ES-I3 (cell line): ENCODE measurements around the gene MRTFA.

ENCODE experiments used
- H3K36me3 ChIP-seq: 2 replicates; pipeline ENCODE4 v1.6.1; 2013; ENCODE audit warnings: mild to moderate bottlenecking, low read length, control low read depth, moderate library complexity; ENCODE audit not compliant: insufficient read depth
- H3K4me1 ChIP-seq: 2 replicates; pipeline ENCODE4 v1.6.1; 2013; ENCODE audit warnings: mild to moderate bottlenecking, control low read depth, low read length; ENCODE audit not compliant: insufficient read depth
- H3K9ac ChIP-seq: 2 replicates; pipeline ENCODE4 v1.6.1; 2013; ENCODE audit warnings: low read depth, mild to moderate bottlenecking, low read length, moderate library complexity
- H3K9me3 ChIP-seq: 2 replicates; pipeline ENCODE4 v1.6.1; 2013; ENCODE audit warnings: mild to moderate bottlenecking, low read length, moderate library complexity; ENCODE audit not compliant: control insufficient read depth, insufficient read depth

The MRTFA gene

GRCh38 chr22:40450616-40451015 is 185.9 kb downstream of the MRTFA start:
- Histone ChIP-seq H3K9ac (no peak overlapping the region), H3K36me3 (no peaks in the 10 kb centered on the region), H3K9me3 (no peaks in the 10 kb centered on the region), H3K4me1 (peaks cover 16% of the 10 kb centered on the region)

- no peaks in the 10 kb centered on the region for H3K9me3 ChIP-seq
- no peaks in the 10 kb centered on the region for H3K36me3 ChIP-seq
- no peak overlapping the region for H3K9ac ChIP-seq
- peaks cover 16% of the 10 kb centered on the region for H3K4me1 ChIP-seq
Measured at GRCh38 chr22:40449676-40450035, 186.9 kb downstream of the MRTFA start.

- Histone ChIP-seq H3K4me1 (peaks cover 11% of the 10 kb centered on the region), H3K9ac (no peak overlapping the region), H3K9me3 (no peaks in the 10 kb centered on the region), H3K36me3 (no peaks in the 10 kb centered on the region; the same call in 1 of the 2 replicates)
Measured at GRCh38 chr22:40446203-40446602, 190.3 kb downstream of the MRTFA start.

- no peaks in the 10 kb centered on the region for H3K4me1 ChIP-seq
- no peaks in the 10 kb centered on the region for H3K9me3 ChIP-seq
- no peak overlapping the region for H3K9ac ChIP-seq
- no peaks in the 10 kb centered on the region; the same call in 1 of the 2 replicates for H3K36me3 ChIP-seq
Measured at GRCh38 chr22:40444178-40444831, 192.2 kb downstream of the MRTFA start.

- H3K9me3 ChIP-seq: no peaks in the 10 kb centered on the region
- H3K9ac ChIP-seq: no peak overlapping the region
- H3K36me3 ChIP-seq: no peaks in the 10 kb centered on the region; the same call in 1 of the 2 replicates
Measured at GRCh38 chr22:40443732-40444131, 192.8 kb downstream of the MRTFA start.

GRCh38 chr22:40441761-40442390 is 194.6 kb downstream of the MRTFA start:
- no peak overlapping the region for H3K9ac ChIP-seq
- no peaks in the 10 kb centered on the region; the same call in 1 of the 2 replicates for H3K36me3 ChIP-seq
- H3K4me1 ChIP-seq: no peaks in the 10 kb centered on the region
- no peaks in the 10 kb centered on the region for H3K9me3 ChIP-seq

More at GRCh38 chr22:40443732-40444131, 192.8 kb downstream of the MRTFA start:
- no peaks in the 10 kb centered on the region for H3K4me1 ChIP-seq

GRCh38 chr22:40436505-40437431 is 199.8 kb downstream of the MRTFA start:
- Histone ChIP-seq H3K36me3 (peaks cover 4% of the 10 kb centered on the region; the same call in 1 of the 2 replicates), H3K4me1 (no peaks in the 10 kb centered on the region), H3K9ac (no peak overlapping the region)

GRCh38 chr22:40434745-40435144 is 201.8 kb downstream of the MRTFA start:
- H3K9me3 ChIP-seq: no peaks in the 10 kb centered on the region
- H3K9ac ChIP-seq: no peak overlapping the region
- peaks cover 11% of the 10 kb centered on the region; the same call in 1 of the 2 replicates for H3K36me3 ChIP-seq
- H3K4me1 ChIP-seq: no peaks in the 10 kb centered on the region

More at GRCh38 chr22:40436505-40437431, 199.8 kb downstream of the MRTFA start:
- no peaks in the 10 kb centered on the region for H3K9me3 ChIP-seq

- Histone ChIP-seq H3K36me3 (peaks cover 16% of the 10 kb centered on the region; the same call in 1 of the 2 replicates), H3K4me1 (no peaks in the 10 kb centered on the region), H3K9ac (no peak overlapping the region), H3K9me3 (no peaks in the 10 kb centered on the region)
Measured at GRCh38 chr22:40434106-40434505, 202.4 kb downstream of the MRTFA start.

GRCh38 chr22:40433416-40434090 is 203.0 kb downstream of the MRTFA start:
- H3K9me3 ChIP-seq: no peaks in the 10 kb centered on the region
- H3K36me3 ChIP-seq: peaks cover 17% of the 10 kb centered on the region; the same call in 1 of the 2 replicates
- H3K9ac ChIP-seq: no peak overlapping the region
- no peaks in the 10 kb centered on the region for H3K4me1 ChIP-seq

- H3K9me3 ChIP-seq: no peaks in the 10 kb centered on the region
- H3K36me3 ChIP-seq: peaks cover 17% of the 10 kb centered on the region; the same call in 1 of the 2 replicates
- H3K9ac ChIP-seq: no peak overlapping the region
- no peaks in the 10 kb centered on the region for H3K4me1 ChIP-seq
Measured at GRCh38 chr22:40432625-40433024, 203.9 kb downstream of the MRTFA start.

- Histone ChIP-seq H3K9ac (no peak overlapping the region), H3K36me3 (peaks cover 17% of the 10 kb centered on the region; the same call in 1 of the 2 replicates), H3K4me1 (no peaks in the 10 kb centered on the region), H3K9me3 (no peaks in the 10 kb centered on the region)
Measured at GRCh38 chr22:40432157-40432556, 204.4 kb downstream of the MRTFA start.

- Histone ChIP-seq H3K9ac (no peak overlapping the region), H3K9me3 (no peaks in the 10 kb centered on the region), H3K4me1 (no peaks in the 10 kb centered on the region), H3K36me3 (peaks cover 17% of the 10 kb centered on the region; the same call in 1 of the 2 replicates)
Measured at GRCh38 chr22:40430991-40431390, 205.5 kb downstream of the MRTFA start.

GRCh38 chr22:40429481-40429880 is 207.0 kb downstream of the MRTFA start:
- Histone ChIP-seq H3K9ac (no peak overlapping the region), H3K36me3 (peaks cover 14% of the 10 kb centered on the region; the same call in 1 of the 2 replicates), H3K9me3 (no peaks in the 10 kb centered on the region), H3K4me1 (no peaks in the 10 kb centered on the region)
